ENCODE measurements around the gene TMEM253.
A peak's percentile ranks its signal among the peaks of the same experiment; 100 is the strongest.

The TMEM253 gene

GRCh38 chr14:21102521-21103410 is 1.9 kb downstream of the TMEM253 start:
- no peaks in the 10 kb centered on the region for H4K20me1 ChIP-seq
- H3K4me3 ChIP-seq, result peak overlapping the region; percentile 87
- no peaks in the 10 kb centered on the region for H3K27me3 ChIP-seq
- H3K36me3 ChIP-seq, result no peaks in the 10 kb centered on the region
- H3K4me1 ChIP-seq, result peaks cover 58% of the 10 kb centered on the region
- TF ChIP-seq Cebpa-rat (IDR thresholded peaks at IDR 0.05), result no peak
- H3K27ac ChIP-seq, result peak overlapping the region; percentile 100; the same call in 1 of the 2 replicates
- peak overlapping the region; percentile 83 for H3K4me2 ChIP-seq
- H3K9me3 ChIP-seq, result no peaks in the 10 kb centered on the region
- peak overlapping the region; percentile 99 for H3K9ac ChIP-seq

GRCh38 chr14:21103411-21103709 is 2.5 kb downstream of the TMEM253 start:
- Histone ChIP-seq H3K27me3 (no peaks in the 10 kb centered on the region), H4K20me1 (no peaks in the 10 kb centered on the region)

GRCh38 chr14:21103710-21104447 is 3.0 kb downstream of the TMEM253 start:
- Histone ChIP-seq H3K9ac (peak overlapping the region; percentile 99), H3K4me3 (peak overlapping the region; percentile 87), H3K36me3 (no peaks in the 10 kb centered on the region), H3K27ac (peak overlapping the region; percentile 100), H4K20me1 (no peaks in the 10 kb centered on the region), H3K27me3 (no peaks in the 10 kb centered on the region), H3K9me3 (no peaks in the 10 kb centered on the region), H3K4me2 (peak overlapping the region; percentile 83), H3K4me1 (peaks cover 57% of the 10 kb centered on the region)
- TF ChIP-seq Cebpa-rat (IDR thresholded peaks at IDR 0.05), result no peak

More at GRCh38 chr14:21103411-21103709, 2.5 kb downstream of the TMEM253 start:
- H3K9me3 ChIP-seq, result no peaks in the 10 kb centered on the region
- no peak for TF ChIP-seq Cebpa-rat (IDR thresholded peaks at IDR 0.05)
- no peaks in the 10 kb centered on the region for H3K36me3 ChIP-seq
- peak overlapping the region; percentile 100 for H3K27ac ChIP-seq
- peak overlapping the region; percentile 83 for H3K4me2 ChIP-seq
- H3K9ac ChIP-seq, result peak overlapping the region; percentile 99
- H3K4me1 ChIP-seq, result peaks cover 58% of the 10 kb centered on the region
- peak overlapping the region; percentile 87 for H3K4me3 ChIP-seq

GRCh38 chr14:21104448-21105060 is 3.7 kb downstream of the TMEM253 start:
- Histone ChIP-seq H3K9ac (peak overlapping the region; percentile 99), H3K4me3 (peak overlapping the region; percentile 87), H4K20me1 (no peaks in the 10 kb centered on the region), H3K9me3 (no peaks in the 10 kb centered on the region), H3K4me1 (peaks cover 50% of the 10 kb centered on the region), H3K27ac (peak overlapping the region; percentile 100), H3K27me3 (no peaks in the 10 kb centered on the region), H3K4me2 (peak overlapping the region; percentile 83), H3K36me3 (no peaks in the 10 kb centered on the region)
- TF ChIP-seq Cebpa-rat (IDR thresholded peaks at IDR 0.05), result no peak

GRCh38 chr14:21105095-21105494 is 4.2 kb downstream of the TMEM253 start:
- no peaks in the 10 kb centered on the region for H3K36me3 ChIP-seq
- H3K4me1 ChIP-seq, result peaks cover 45% of the 10 kb centered on the region
- no peaks in the 10 kb centered on the region for H3K9me3 ChIP-seq
- H3K4me2 ChIP-seq, result peak overlapping the region; percentile 83
- H3K27me3 ChIP-seq, result no peaks in the 10 kb centered on the region
- peak overlapping the region; percentile 99 for H3K9ac ChIP-seq
- H3K27ac ChIP-seq, result 0 out of 2 replicates have a peak overlapping the region, but pooled peaks have one; percentile 100
- no peak for TF ChIP-seq Cebpa-rat (IDR thresholded peaks at IDR 0.05)
- H4K20me1 ChIP-seq, result no peaks in the 10 kb centered on the region
- peak overlapping the region; percentile 87; the same call in 1 of the 2 replicates for H3K4me3 ChIP-seq

- H3K27ac ChIP-seq, result no peak overlapping the region
- no peaks in the 10 kb centered on the region for H4K20me1 ChIP-seq
- H3K36me3 ChIP-seq, result no peaks in the 10 kb centered on the region
- TF ChIP-seq Cebpa-rat (IDR thresholded peaks at IDR 0.05), result no peak
- H3K4me3 ChIP-seq, result no peak overlapping the region
- no peak overlapping the region for H3K9ac ChIP-seq
- H3K4me1 ChIP-seq, result peaks cover 35% of the 10 kb centered on the region
- no peaks in the 10 kb centered on the region for H3K27me3 ChIP-seq
- H3K9me3 ChIP-seq, result no peaks in the 10 kb centered on the region
- no peak overlapping the region for H3K4me2 ChIP-seq
Observed at GRCh38 chr14:21106176-21106497, 5.3 kb downstream of the TMEM253 start.

- Histone ChIP-seq H4K20me1 (no peaks in the 10 kb centered on the region), H3K4me3 (no peak overlapping the region), H3K9me3 (no peaks in the 10 kb centered on the region), H3K27ac (no peak overlapping the region), H3K36me3 (no peaks in the 10 kb centered on the region), H3K27me3 (no peaks in the 10 kb centered on the region), H3K4me2 (no peak overlapping the region), H3K9ac (peak overlapping the region; percentile 20; the same call in 1 of the 2 replicates), H3K4me1 (peaks cover 34% of the 10 kb centered on the region)
- no peak for TF ChIP-seq Cebpa-rat (IDR thresholded peaks at IDR 0.05)
Observed at GRCh38 chr14:21106498-21107282, 5.8 kb downstream of the TMEM253 start.

GRCh38 chr14:21107283-21107800 is 6.5 kb downstream of the TMEM253 start:
- Histone ChIP-seq H3K4me1 (peaks cover 27% of the 10 kb centered on the region), H3K27ac (no peak overlapping the region)

GRCh38 chr14:21108791-21109190 is 7.9 kb downstream of the TMEM253 start:
- H4K20me1 ChIP-seq, result no peaks in the 10 kb centered on the region
- H3K9me3 ChIP-seq, result no peaks in the 10 kb centered on the region
- peaks cover 16% of the 10 kb centered on the region for H3K4me1 ChIP-seq
- H3K27me3 ChIP-seq, result no peaks in the 10 kb centered on the region
- H3K36me3 ChIP-seq, result no peaks in the 10 kb centered on the region
- no peak overlapping the region for H3K4me3 ChIP-seq
- no peak overlapping the region for H3K27ac ChIP-seq
- no peak overlapping the region for H3K4me2 ChIP-seq
- no peak for TF ChIP-seq Cebpa-rat (IDR thresholded peaks at IDR 0.05)
- no peak overlapping the region for H3K9ac ChIP-seq

More at GRCh38 chr14:21107283-21107800, 6.5 kb downstream of the TMEM253 start:
- H3K4me2 ChIP-seq, result no peak overlapping the region
- no peaks in the 10 kb centered on the region for H4K20me1 ChIP-seq
- H3K9me3 ChIP-seq, result no peaks in the 10 kb centered on the region
- peak overlapping the region; percentile 20; the same call in 1 of the 2 replicates for H3K9ac ChIP-seq
- no peaks in the 10 kb centered on the region for H3K36me3 ChIP-seq
- no peak overlapping the region for H3K4me3 ChIP-seq
- TF ChIP-seq Cebpa-rat (IDR thresholded peaks at IDR 0.05), result no peak
- H3K27me3 ChIP-seq, result no peaks in the 10 kb centered on the region
